ENCODE results near the gene TMEM8B. TPM values are rescaled to one million over a fixed set of nuclear protein-coding genes. Genes with fewer than 3 reads are reported as not detected.

TMEM8B gene
- total RNA-seq, 1 experiment from 2014 or later, result 2.4 TPM

GRCh38 chr9:35904338-35904737 lies 75.3 kb downstream of the TMEM8B start:
- Histone ChIP-seq H2AFZ (ENCODE audit: low read length) (no peak overlapping the region), H3K4me3 (ENCODE audit: low read length) (no peak overlapping the region), H3K36me3 (ENCODE audit: low read depth, low read length) (no peaks in the 10 kb centered on the region), H3K4me1 (ENCODE audit: insufficient read depth, low read length) (peaks cover 56% of the 10 kb centered on the region), H3K79me2 (ENCODE audit: low read length) (peaks cover 10% of the 10 kb centered on the region), H3K9ac (ENCODE audit: low read length) (no peak overlapping the region), H3K4me2 (ENCODE audit: low read length) (no peak overlapping the region), H4K20me1 (ENCODE audit: low read length) (no peaks in the 10 kb centered on the region), H3F3A (ENCODE audit: low read length, unreplicated experiment) (peaks cover 11% of the 10 kb centered on the region), H3K27ac (ENCODE audit: low read length) (no peak overlapping the region), H3K27me3 (ENCODE audit: low read length) (no peaks in the 10 kb centered on the region), H3K9me2 (replicated peaks; ENCODE audit: low read length) (no peaks in the 10 kb centered on the region), H3K9me3 (ENCODE audit: low read length) (no peaks in the 10 kb centered on the region)
- POLR2A ChIA-PET (ENCODE audit: unreplicated experiment), result no interaction called here
- no TSS peak for BruUV-seq (replicated peaks)
- no peak for ATAC-seq
- CTCF ChIA-PET, result no interaction called here
- intact Hi-C loops (cut with micrococcal nuclease), result loop anchor here (5.0 kb wide), 1 partner anchor 118 kb away; no protein-coding TSS in a partner anchor
- TF ChIP-seq EZH2 (IDR thresholded peaks at IDR 0.05; ENCODE audit: low read length, unreplicated experiment), result no peak
- no peak for TF ChIP-seq EZH2phosphoT487 (IDR thresholded peaks at IDR 0.05; ENCODE audit: borderline replicate concordance, low read length)
- TF ChIP-seq, protein P1, sequence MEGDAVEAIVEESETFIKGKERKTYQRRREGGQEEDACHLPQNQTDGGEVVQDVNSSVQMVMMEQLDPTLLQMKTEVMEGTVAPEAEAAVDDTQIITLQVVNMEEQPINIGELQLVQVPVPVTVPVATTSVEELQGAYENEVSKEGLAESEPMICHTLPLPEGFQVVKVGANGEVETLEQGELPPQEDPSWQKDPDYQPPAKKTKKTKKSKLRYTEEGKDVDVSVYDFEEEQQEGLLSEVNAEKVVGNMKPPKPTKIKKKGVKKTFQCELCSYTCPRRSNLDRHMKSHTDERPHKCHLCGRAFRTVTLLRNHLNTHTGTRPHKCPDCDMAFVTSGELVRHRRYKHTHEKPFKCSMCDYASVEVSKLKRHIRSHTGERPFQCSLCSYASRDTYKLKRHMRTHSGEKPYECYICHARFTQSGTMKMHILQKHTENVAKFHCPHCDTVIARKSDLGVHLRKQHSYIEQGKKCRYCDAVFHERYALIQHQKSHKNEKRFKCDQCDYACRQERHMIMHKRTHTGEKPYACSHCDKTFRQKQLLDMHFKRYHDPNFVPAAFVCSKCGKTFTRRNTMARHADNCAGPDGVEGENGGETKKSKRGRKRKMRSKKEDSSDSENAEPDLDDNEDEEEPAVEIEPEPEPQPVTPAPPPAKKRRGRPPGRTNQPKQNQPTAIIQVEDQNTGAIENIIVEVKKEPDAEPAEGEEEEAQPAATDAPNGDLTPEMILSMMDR (conservative IDR thresholded peaks at IDR 0.05; ENCODE audit: low read depth, low read length), result no peak
- no peak for DNase-seq

DNA sequence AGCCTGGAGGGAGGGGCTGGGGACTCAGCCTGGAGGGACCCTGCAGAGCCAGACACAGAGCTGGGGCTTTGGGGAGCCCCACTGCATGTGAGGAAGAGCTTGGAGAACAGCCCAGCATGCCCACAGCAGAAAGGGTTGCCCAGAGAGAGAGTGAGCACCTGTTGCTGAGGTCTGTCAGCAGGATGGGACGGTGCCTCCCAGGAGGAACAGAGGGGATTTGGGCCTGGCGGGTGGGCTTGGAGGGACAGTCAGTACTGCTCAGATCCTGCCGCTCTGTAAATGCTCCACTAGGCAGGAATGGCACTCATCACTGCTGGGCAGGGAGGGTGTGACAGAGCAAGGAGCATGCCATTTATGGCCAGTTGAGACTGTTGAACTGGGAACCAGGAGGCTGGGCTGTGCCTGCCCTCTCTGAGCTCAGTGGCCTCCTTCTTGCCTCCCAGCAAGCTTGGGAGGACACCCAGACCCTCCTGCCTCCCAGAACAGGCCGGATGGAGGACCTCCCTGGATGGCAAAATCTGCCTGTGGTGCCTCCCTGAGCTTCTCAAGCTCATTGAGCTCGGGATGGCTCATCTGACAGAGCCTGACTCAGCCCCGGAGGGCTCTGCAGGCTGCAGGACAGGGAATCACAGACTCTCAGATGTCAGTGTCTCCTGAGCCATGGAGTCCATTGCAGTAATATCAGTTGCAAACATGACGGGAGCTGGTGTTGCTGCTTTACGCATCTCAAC lies 76.2 kb downstream of the TMEM8B start:
- POLR2A ChIA-PET (ENCODE audit: unreplicated experiment), result no interaction called here
- peak overlapping the region; percentile 28; the same call in 1 of the 2 replicates for H2AFZ ChIP-seq (ENCODE audit: low read length)
- peak; percentile 71 for DNase-seq

More for the DNA sequence above, 76.2 kb downstream of the TMEM8B start:
- Histone ChIP-seq H3K27ac (ENCODE audit: low read length) (peak overlapping the region; percentile 94), H3K9ac (ENCODE audit: low read length) (peak overlapping the region; percentile 32; the same call in 1 of the 2 replicates), H4K20me1 (ENCODE audit: low read length) (no peaks in the 10 kb centered on the region), H3K9me2 (replicated peaks; ENCODE audit: low read length) (no peaks in the 10 kb centered on the region), H3K4me3 (ENCODE audit: low read length) (peak overlapping the region; percentile 11; the same call in 1 of the 2 replicates), H3K9me3 (ENCODE audit: low read length) (no peaks in the 10 kb centered on the region), H3K79me2 (ENCODE audit: low read length) (peaks cover 10% of the 10 kb centered on the region), H3K27me3 (ENCODE audit: low read length) (no peaks in the 10 kb centered on the region), H3K36me3 (ENCODE audit: low read depth, low read length) (no peaks in the 10 kb centered on the region), H3F3A (ENCODE audit: low read length, unreplicated experiment) (peaks cover 11% of the 10 kb centered on the region), H3K4me1 (ENCODE audit: insufficient read depth, low read length) (peaks cover 65% of the 10 kb centered on the region), H3K4me2 (ENCODE audit: low read length) (peak overlapping the region; percentile 71)
- BruUV-seq (replicated peaks), result no TSS peak
- no peak for TF ChIP-seq EZH2phosphoT487 (IDR thresholded peaks at IDR 0.05; ENCODE audit: borderline replicate concordance, low read length)
- TF ChIP-seq EZH2 (IDR thresholded peaks at IDR 0.05; ENCODE audit: low read length, unreplicated experiment), result no peak
- TF ChIP-seq, protein P1 (conservative IDR thresholded peaks at IDR 0.05; ENCODE audit: low read depth, low read length), result no peak
- peak; percentile 21 for ATAC-seq
- CTCF ChIA-PET, result interaction anchor here (1.0 kb wide), 1 partner anchor 102 kb away, joined by 3 read pairs; no protein-coding TSS in a partner anchor
- intact Hi-C loops (cut with micrococcal nuclease), result no loop called here

Data from PC-3 (cell line).